ENCODE results near the gene PAH.

PAH gene

GRCh38 chr12:102814691-102815367, 102.2 kb downstream of the PAH start:
- Mint-ChIP-seq H3K27me3 (peaks cover 36 to 38% of the 10 kb centered on the region in 2 donors), H3K4me3 (no peak overlapping the region), H3K4me1 (ENCODE audit: low read depth in 2 of 2) (no peaks in the 10 kb centered on the region), H3K36me3 (ENCODE audit: insufficient read depth) (no peaks in the 10 kb centered on the region), H3K27ac (no peak overlapping the region), H3K9me3 (no peaks in the 10 kb centered on the region)
- ATAC-seq (replicated peaks), result no peak
- no peak for DNase-seq

GRCh38 chr12:102812344-102812743, 104.7 kb downstream of the PAH start:
- no peak for DNase-seq
- Mint-ChIP-seq H3K9me3 (no peaks in the 10 kb centered on the region), H3K27ac (no peak overlapping the region), H3K4me3 (no peak overlapping the region), H3K27me3 (peaks cover 30 to 31% of the 10 kb centered on the region in 2 donors), H3K4me1 (ENCODE audit: low read depth in 2 of 2) (no peaks in the 10 kb centered on the region), H3K36me3 (ENCODE audit: insufficient read depth) (no peaks in the 10 kb centered on the region)
- ATAC-seq (replicated peaks), result no peak

GRCh38 chr12:102811110-102811737, 105.8 kb downstream of the PAH start:
- H3K4me1 Mint-ChIP-seq (ENCODE audit: low read depth in 2 of 2), result no peaks in the 10 kb centered on the region
- H3K4me3 Mint-ChIP-seq, result no peak overlapping the region
- peaks cover 32 to 33% of the 10 kb centered on the region in 2 donors for H3K27me3 Mint-ChIP-seq
- H3K9me3 Mint-ChIP-seq, result peaks cover 0 to 1% of the 10 kb centered on the region in 2 donors
- H3K36me3 Mint-ChIP-seq (ENCODE audit: insufficient read depth), result no peaks in the 10 kb centered on the region
- DNase-seq (no peak), ATAC-seq (replicated peaks) (no peak)
- no peak overlapping the region for H3K27ac Mint-ChIP-seq

GRCh38 chr12:102808412-102808811, 108.6 kb downstream of the PAH start:
- Mint-ChIP-seq H3K4me1 (ENCODE audit: low read depth in 2 of 2) (no peaks in the 10 kb centered on the region), H3K9me3 (peaks cover 0 to 6% of the 10 kb centered on the region in 2 donors), H3K4me3 (no peak overlapping the region), H3K36me3 (ENCODE audit: insufficient read depth) (no peaks in the 10 kb centered on the region), H3K27ac (no peak overlapping the region), H3K27me3 (peaks cover 26 to 29% of the 10 kb centered on the region in 2 donors)
- DNase-seq (no peak), ATAC-seq (replicated peaks) (no peak)

- Mint-ChIP-seq H3K4me3 (no peak overlapping the region), H3K27ac (no peak overlapping the region), H3K27me3 (peaks cover 17 to 19% of the 10 kb centered on the region in 2 donors), H3K4me1 (ENCODE audit: low read depth in 2 of 2) (no peaks in the 10 kb centered on the region), H3K9me3 (peaks cover 0 to 6% of the 10 kb centered on the region in 2 donors), H3K36me3 (ENCODE audit: insufficient read depth) (no peaks in the 10 kb centered on the region)
- DNase-seq (no peak), ATAC-seq (replicated peaks) (no peak)
Measured at GRCh38 chr12:102806592-102806991, 110.5 kb downstream of the PAH start.

- Mint-ChIP-seq H3K36me3 (ENCODE audit: insufficient read depth) (no peaks in the 10 kb centered on the region), H3K4me1 (ENCODE audit: low read depth in 2 of 2) (no peaks in the 10 kb centered on the region), H3K27ac (no peak overlapping the region), H3K9me3 (peaks cover 0 to 6% of the 10 kb centered on the region in 2 donors), H3K4me3 (no peak overlapping the region), H3K27me3 (peaks cover 17 to 19% of the 10 kb centered on the region in 2 donors)
- DNase-seq, result no peak
- no peak for ATAC-seq (replicated peaks)
Measured at GRCh38 chr12:102806110-102806509, 110.9 kb downstream of the PAH start.

GRCh38 chr12:102800565-102800964, 116.5 kb downstream of the PAH start:
- no peak for ATAC-seq (replicated peaks)
- peaks cover 2 to 10% of the 10 kb centered on the region in 2 donors for H3K27me3 Mint-ChIP-seq

GRCh38 chr12:102799229-102799628, 117.8 kb downstream of the PAH start:
- Mint-ChIP-seq H3K4me1 (ENCODE audit: low read depth in 2 of 2) (no peaks in the 10 kb centered on the region), H3K36me3 (ENCODE audit: insufficient read depth) (no peaks in the 10 kb centered on the region), H3K27ac (no peak overlapping the region), H3K27me3 (peaks cover 7 to 21% of the 10 kb centered on the region in 2 donors), H3K9me3 (no peaks in the 10 kb centered on the region), H3K4me3 (no peak overlapping the region)
- ATAC-seq (replicated peaks), result no peak
- DNase-seq, result no peak

More at GRCh38 chr12:102800565-102800964, 116.5 kb downstream of the PAH start:
- H3K36me3 Mint-ChIP-seq (ENCODE audit: insufficient read depth), result no peaks in the 10 kb centered on the region
- no peak overlapping the region for H3K27ac Mint-ChIP-seq
- DNase-seq, result no peak
- no peaks in the 10 kb centered on the region for H3K4me1 Mint-ChIP-seq (ENCODE audit: low read depth in 2 of 2)
- no peaks in the 10 kb centered on the region for H3K9me3 Mint-ChIP-seq
- H3K4me3 Mint-ChIP-seq, result no peak overlapping the region

- H3K9me3 Mint-ChIP-seq, result no peaks in the 10 kb centered on the region
- peaks cover 16 to 34% of the 10 kb centered on the region in 2 donors for H3K27me3 Mint-ChIP-seq
- DNase-seq (no peak), ATAC-seq (replicated peaks) (no peak)
- H3K4me1 Mint-ChIP-seq (ENCODE audit: low read depth in 2 of 2), result no peaks in the 10 kb centered on the region
- no peak overlapping the region for H3K27ac Mint-ChIP-seq
- no peaks in the 10 kb centered on the region for H3K36me3 Mint-ChIP-seq (ENCODE audit: insufficient read depth)
- no peak overlapping the region for H3K4me3 Mint-ChIP-seq
Measured at GRCh38 chr12:102797528-102797927, 119.5 kb downstream of the PAH start.

- Mint-ChIP-seq H3K27ac (no peak overlapping the region), H3K27me3 (peaks cover 16 to 34% of the 10 kb centered on the region in 2 donors), H3K9me3 (no peaks in the 10 kb centered on the region)
Measured at GRCh38 chr12:102793921-102794320, 123.1 kb downstream of the PAH start.

More at GRCh38 chr12:102793921-102794320, 123.1 kb downstream of the PAH start:
- Mint-ChIP-seq H3K4me3 (no peak overlapping the region), H3K4me1 (ENCODE audit: low read depth in 2 of 2) (no peaks in the 10 kb centered on the region), H3K36me3 (ENCODE audit: insufficient read depth) (no peaks in the 10 kb centered on the region)
- ATAC-seq (replicated peaks) (no peak), DNase-seq (no peak)

All from effector memory CD8-positive, alpha-beta T cell (primary cell).